Tibial nerve (tissue), 4 donors: ENCODE results near the gene NOS2. TPM values are rescaled to one million over a fixed set of nuclear protein-coding genes. Genes with fewer than 3 reads are reported as not detected.
A peak's percentile ranks its signal among the peaks of the same experiment; 100 is the strongest.
"Not testable (repeated sequence)": the region's sequence is repeated elsewhere in the genome, so short reads cannot be mapped to it uniquely, and the experiment has no call there.

Experiments used
- DNase-seq, 2 donors: peaks; one replicate each; pipeline ENCODE4 v3.0.0-alpha.2; 2019; ENCODE audit warnings: low spot score in 2 of 2
- H3K27ac ChIP-seq, 4 donors: fragments of 200-600 bp; sonication (generic) in 3 of 4; one replicate each; pipeline ENCODE4 v1.5.1; 2017 to 2019; ENCODE audit warnings: mild to moderate bottlenecking in 1 of 4
- H3K27me3 ChIP-seq, 2 donors: fragments of 200-600 bp; sonication (generic) in 1 of 2; one replicate each; pipeline versions ENCODE4 v1.5.1 to v1.6.0; 2017 to 2019
- H3K36me3 ChIP-seq, 3 donors: fragments of 200-600 bp; sonication (generic); one replicate each; pipeline ENCODE4 v1.5.1; 2018 to 2019
- H3K4me1 ChIP-seq, 4 donors: fragments of 200-600 bp; sonication (generic) in 3 of 4; one replicate each; pipeline ENCODE4 v1.5.1; 2017 to 2019
- H3K4me3 ChIP-seq, 4 donors: fragments of 200-600 bp; sonication (generic) in 3 of 4; one replicate each; pipeline ENCODE4 v1.5.1; 2017 to 2019; ENCODE audit warnings: mild to moderate bottlenecking in 1 of 4, moderate library complexity in 1 of 4
- H3K9me3 ChIP-seq, 4 donors: fragments of 200-600 bp; sonication (generic) in 3 of 4; one replicate each; pipeline ENCODE4 v1.5.1; 2017 to 2019
- EP300 ChIP-seq, 2 donors: sonication (generic); formaldehyde crosslinking; IDR thresholded peaks; one replicate each; pipeline ENCODE4 v1.6.1; 2017; ENCODE audit warnings: antibody characterized with exemption in 2 of 2, mild to moderate bottlenecking in 1 of 2
- POLR2A ChIP-seq, 2 donors: fragments of 450-650 bp; IDR thresholded peaks; one replicate each; pipeline ENCODE4 v1.6.1; 2017; ENCODE audit warnings: antibody characterized with exemption in 2 of 2, mild to moderate bottlenecking in 2 of 2, moderate library complexity in 2 of 2
- WGBS, 2 donors: methylation state at CpG; one replicate each; pipeline ENCODE4 v1.1.5; 2018; 5-methylcytosine and 5-hydroxymethylcytosine counted together
- total RNA-seq, 4 donors: library from RNA; depleted of rRNA; stranded (reverse); fragments of >200 nt; gene quantifications; one replicate each; pipeline ENCODE4 v1.1.0, GENCODE V29; 2016
- TF ChIP-seq, protein P1 (sequence below), 5 experiments: fragments of 200-600 bp in 3 of 5; fragments of 450-650 bp in 2 of 5; sonication (generic) in 3 of 5; IDR thresholded peaks; one replicate each; pipeline ENCODE4 v1.5.1; 2016 to 2019; ENCODE audit warnings: antibody characterized with exemption in 5 of 5, mild to moderate bottlenecking in 3 of 5, moderate library complexity in 2 of 5

Gene NOS2
- total RNA-seq, 4 donors from 2014 or later = 0.22 to 2.9 (median 0.72) TPM

DNA sequence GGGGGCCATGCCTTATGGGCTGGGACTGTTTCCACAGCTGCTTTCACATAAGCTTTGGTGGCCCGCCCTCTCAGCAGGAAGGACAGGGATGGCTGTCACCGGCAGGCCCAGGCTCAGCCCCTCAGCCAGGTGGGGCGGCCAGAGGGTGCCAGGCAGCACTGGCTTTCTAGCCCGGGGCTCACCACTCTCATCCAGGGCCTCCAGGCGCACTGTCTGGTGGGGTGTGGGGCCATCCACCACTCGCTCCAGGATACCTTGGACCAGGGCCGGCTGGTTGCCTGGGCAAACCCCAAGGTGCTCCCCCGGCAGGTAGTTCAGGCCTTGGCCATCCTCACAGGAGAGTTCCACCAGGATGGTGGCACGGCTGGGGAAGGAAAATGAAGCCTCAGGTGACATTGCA is 35.0 kb downstream of the NOS2 start:
- Histone ChIP-seq H3K9me3 (no peaks in the 10 kb centered on the region), H3K4me1 (peaks cover 0 to under 1% (median 0%) of the 10 kb centered on the region in 4 donors), H3K4me3 (no peak overlapping the region), H3K27ac (no peak overlapping the region), H3K27me3 (no peaks in the 10 kb centered on the region), H3K36me3 (peaks cover 0 to 55% (median 0%) of the 10 kb centered on the region in 3 donors)
- DNase-seq = no peak
- WGBS, 2 donors = 85 to 91% methylated on average over 6 of the region's 9 CpGs
- TF ChIP-seq POLR2A (IDR thresholded peaks at IDR 0.05) (no peak), EP300 (IDR thresholded peaks at IDR 0.05) (no peak)
- TF ChIP-seq, protein P1, sequence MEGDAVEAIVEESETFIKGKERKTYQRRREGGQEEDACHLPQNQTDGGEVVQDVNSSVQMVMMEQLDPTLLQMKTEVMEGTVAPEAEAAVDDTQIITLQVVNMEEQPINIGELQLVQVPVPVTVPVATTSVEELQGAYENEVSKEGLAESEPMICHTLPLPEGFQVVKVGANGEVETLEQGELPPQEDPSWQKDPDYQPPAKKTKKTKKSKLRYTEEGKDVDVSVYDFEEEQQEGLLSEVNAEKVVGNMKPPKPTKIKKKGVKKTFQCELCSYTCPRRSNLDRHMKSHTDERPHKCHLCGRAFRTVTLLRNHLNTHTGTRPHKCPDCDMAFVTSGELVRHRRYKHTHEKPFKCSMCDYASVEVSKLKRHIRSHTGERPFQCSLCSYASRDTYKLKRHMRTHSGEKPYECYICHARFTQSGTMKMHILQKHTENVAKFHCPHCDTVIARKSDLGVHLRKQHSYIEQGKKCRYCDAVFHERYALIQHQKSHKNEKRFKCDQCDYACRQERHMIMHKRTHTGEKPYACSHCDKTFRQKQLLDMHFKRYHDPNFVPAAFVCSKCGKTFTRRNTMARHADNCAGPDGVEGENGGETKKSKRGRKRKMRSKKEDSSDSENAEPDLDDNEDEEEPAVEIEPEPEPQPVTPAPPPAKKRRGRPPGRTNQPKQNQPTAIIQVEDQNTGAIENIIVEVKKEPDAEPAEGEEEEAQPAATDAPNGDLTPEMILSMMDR (IDR thresholded peaks at IDR 0.05) = no peak

DNA sequence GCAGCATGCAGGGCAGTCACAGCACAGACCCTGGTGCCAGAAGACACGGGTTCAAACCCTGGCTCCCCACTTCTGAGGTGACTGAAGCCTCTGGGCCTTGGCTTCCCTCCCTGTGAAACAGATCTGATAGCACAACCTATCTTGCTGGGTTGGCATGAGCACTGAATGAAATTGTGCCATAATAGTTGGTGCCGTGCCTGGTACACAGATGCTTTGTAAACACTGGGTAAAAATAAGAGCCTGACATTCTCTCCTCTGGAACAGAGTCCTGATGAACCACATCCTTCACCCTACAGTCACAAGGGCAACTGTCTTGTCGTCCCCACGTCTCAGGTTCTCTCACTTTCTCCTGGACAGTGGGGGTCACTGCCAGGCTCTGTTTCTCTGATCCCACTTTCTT is 35.7 kb downstream of the NOS2 start:
- 82 to 89% methylated on average over 4 of the region's 4 CpGs for WGBS, 2 donors
- H3K4me3 ChIP-seq = no peak overlapping the region
- no peak overlapping the region for H3K27ac ChIP-seq
- no peaks in the 10 kb centered on the region for H3K27me3 ChIP-seq
- TF ChIP-seq EP300 (IDR thresholded peaks at IDR 0.05) (no peak), POLR2A (IDR thresholded peaks at IDR 0.05) (no peak)
- TF ChIP-seq, protein P1 (IDR thresholded peaks at IDR 0.05) = no peak
- H3K9me3 ChIP-seq = no peaks in the 10 kb centered on the region
- H3K36me3 ChIP-seq = peaks cover 0 to 50% (median 0%) of the 10 kb centered on the region in 3 donors
- DNase-seq = no peak
- peaks cover 0 to 3% (median 0%) of the 10 kb centered on the region in 4 donors for H3K4me1 ChIP-seq

DNA sequence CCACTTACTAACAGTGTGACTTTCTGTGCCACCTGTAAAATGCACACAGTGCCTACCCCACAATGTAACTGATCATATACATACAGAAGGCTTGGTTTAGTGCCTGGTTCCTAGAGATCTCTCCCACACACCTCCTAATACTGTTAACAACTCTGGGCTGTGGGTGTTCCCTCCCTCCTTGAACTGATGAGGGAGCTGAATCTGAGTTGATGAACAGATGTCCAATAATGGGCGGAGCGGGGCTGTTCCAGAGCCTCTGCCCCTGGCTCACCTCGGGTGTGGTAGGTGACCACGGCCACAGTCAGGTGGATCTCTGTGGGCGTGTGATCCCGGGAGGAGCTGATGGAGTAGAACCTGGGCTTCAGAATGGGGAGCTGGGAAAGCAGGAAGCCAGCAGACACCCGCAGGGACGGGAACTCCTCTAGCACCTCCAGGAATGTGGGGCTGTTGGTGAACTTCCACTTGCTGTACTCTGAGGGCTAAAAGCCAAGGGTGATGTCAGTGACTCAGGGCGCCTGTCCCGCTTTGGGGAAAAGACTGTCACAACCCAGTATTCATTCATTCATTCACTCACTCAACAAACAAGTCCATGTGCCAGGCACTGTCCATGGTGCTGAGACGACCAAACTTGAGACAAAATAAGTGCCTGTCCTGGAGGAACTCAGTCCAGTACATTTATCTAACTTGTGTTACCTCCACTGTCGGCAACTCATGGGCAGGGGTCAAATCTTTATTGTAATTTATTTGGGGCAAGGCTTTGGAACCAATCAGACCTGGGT is 37.6 kb downstream of the NOS2 start:
- no peaks in the 10 kb centered on the region for H3K9me3 ChIP-seq
- H3K36me3 ChIP-seq = peaks cover 0 to 48% (median 0%) of the 10 kb centered on the region in 3 donors
- H3K4me1 ChIP-seq = peaks cover 0 to 3% (median 0%) of the 10 kb centered on the region in 4 donors
- no peaks in the 10 kb centered on the region for H3K27me3 ChIP-seq
- TF ChIP-seq, protein P1 (IDR thresholded peaks at IDR 0.05) = no peak
- no peak for TF ChIP-seq POLR2A (IDR thresholded peaks at IDR 0.05)
- WGBS, 2 donors = 74 to 75% methylated on average over 12 of the region's 12 CpGs
- H3K4me3 ChIP-seq = no peak overlapping the region
- no peak for DNase-seq
- no peak overlapping the region for H3K27ac ChIP-seq

DNA sequence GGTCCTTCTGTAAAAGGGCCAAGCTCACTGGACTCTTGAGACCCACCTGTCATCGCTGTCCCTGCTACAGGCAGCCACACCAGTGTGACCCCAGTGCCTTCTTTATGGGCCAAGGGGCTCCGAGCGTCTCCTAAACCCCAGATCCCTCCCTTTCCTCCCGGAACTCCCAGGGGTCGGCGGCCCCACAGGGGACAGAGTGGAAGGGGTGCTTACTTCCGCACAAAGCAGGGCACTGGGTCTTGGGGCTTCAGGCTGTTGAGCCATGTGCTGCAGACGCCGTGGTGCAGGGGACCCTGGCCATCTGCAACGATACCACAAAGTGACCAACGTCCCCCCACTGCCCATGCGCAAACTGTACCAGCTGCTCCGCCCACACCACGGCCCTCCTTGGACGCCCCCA is 39.4 kb downstream of the NOS2 start:
- WGBS, 2 donors = 72 to 84% methylated on average over 8 to 14 of the region's 15 CpGs

DNA sequence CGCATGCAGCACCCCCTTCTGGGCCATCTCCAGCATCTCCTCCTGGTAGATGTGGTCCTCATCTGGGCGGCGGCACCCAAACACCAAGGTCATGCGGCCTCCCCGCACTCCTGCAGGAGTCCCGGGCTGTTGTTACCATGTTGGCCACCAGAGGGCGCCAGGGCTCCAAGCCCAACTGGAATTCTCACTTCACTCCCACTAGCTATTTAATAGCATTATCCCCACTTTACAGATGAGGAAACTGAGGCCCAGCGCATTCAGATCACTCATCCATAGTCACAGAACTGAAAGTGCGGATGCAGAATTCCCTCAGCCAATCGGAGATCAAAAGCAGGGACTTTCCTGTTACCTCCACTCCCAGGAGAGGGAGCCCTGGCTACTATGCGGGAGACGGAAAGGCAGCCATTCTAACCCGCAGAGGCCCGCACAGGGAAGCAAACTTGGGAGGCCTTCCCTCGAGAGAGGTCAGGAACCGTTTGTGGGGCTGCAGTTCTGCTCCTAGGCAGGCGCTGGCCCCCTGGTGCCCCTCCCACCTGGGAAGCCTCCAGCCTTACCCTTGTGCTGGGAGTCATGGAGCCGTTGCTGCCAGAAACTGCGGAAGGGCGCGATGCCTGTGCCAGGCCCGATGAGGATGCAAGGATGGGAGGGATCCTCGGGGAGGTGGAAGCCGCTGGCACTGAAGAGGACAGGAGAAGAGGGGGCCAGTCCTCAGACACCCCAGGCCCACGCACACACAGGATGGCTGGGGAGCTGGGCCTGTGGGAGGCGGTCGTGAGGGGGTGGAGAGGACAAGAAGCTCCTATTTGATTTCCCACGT is 40.1 kb downstream of the NOS2 start:
- Histone ChIP-seq H3K27me3 (no peaks in the 10 kb centered on the region), H3K4me1 (peaks cover 0 to 3% (median 0%) of the 10 kb centered on the region in 4 donors), H3K9me3 (no peaks in the 10 kb centered on the region), H3K36me3 (peaks cover 0 to 26% (median 0%) of the 10 kb centered on the region in 3 donors), H3K4me3 (no peak overlapping the region), H3K27ac (no peak overlapping the region)
- peak; percentile 49 to 80 for DNase-seq
- no peak for TF ChIP-seq POLR2A (IDR thresholded peaks at IDR 0.05)
- TF ChIP-seq, protein P1 (IDR thresholded peaks at IDR 0.05) = peak; percentile 82 to 92 (median 85)
- WGBS, 2 donors = 56 to 57% methylated on average over 27 to 28 of the region's 28 CpGs

More for the DNA sequence above, 39.4 kb downstream of the NOS2 start:
- not testable (repeated sequence) for H3K27ac ChIP-seq, H3K4me1 ChIP-seq, DNase-seq, H3K4me3 ChIP-seq, H3K27me3 ChIP-seq, H3K9me3 ChIP-seq
- H3K36me3 ChIP-seq = peaks cover 0 to 32% (median 0%) of the 10 kb centered on the region in 3 donors
